Measurements from ENCODE around the gene TVP23C.

The TVP23C gene

DNA sequence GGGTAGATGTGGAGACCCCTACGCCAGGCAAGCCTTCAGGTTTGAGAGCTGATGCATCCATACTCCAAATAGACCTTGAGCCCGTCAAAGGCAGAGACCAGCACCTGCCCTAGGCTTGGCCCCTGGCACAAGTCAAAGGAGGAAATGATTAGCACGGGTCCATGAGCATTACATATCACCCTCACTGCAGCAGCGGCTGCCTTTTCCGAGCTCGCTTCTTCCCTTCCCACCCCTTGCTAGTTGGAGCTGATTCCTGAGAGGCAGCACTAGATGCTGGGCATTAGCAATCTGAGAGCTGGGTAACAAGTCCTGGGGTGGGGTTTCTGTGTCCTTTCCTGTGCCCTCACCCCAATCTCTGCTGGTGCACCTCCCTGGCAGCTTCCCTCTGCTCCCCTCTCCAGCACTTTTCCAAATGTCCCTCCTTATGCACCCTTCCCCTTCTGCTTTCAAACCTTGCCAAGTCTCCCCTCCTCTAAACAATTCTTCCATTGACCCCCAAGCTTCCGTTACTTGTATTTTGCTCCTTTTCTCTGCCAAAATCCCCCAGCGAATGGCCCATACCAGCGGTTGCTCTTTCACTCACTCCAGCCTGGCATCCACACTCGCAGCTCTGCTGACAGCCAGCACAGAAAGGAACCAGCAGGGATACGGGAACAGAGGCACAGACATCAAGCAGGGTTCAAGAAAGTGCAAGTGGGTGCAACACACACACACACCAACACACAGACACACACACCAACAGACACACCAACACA, 98.9 kb downstream of the TVP23C start:
- TF ChIP-seq, protein P1, sequence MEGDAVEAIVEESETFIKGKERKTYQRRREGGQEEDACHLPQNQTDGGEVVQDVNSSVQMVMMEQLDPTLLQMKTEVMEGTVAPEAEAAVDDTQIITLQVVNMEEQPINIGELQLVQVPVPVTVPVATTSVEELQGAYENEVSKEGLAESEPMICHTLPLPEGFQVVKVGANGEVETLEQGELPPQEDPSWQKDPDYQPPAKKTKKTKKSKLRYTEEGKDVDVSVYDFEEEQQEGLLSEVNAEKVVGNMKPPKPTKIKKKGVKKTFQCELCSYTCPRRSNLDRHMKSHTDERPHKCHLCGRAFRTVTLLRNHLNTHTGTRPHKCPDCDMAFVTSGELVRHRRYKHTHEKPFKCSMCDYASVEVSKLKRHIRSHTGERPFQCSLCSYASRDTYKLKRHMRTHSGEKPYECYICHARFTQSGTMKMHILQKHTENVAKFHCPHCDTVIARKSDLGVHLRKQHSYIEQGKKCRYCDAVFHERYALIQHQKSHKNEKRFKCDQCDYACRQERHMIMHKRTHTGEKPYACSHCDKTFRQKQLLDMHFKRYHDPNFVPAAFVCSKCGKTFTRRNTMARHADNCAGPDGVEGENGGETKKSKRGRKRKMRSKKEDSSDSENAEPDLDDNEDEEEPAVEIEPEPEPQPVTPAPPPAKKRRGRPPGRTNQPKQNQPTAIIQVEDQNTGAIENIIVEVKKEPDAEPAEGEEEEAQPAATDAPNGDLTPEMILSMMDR (IDR thresholded peaks at IDR 0.05; ENCODE audit: unreplicated experiment in 3 of 3), result no peak
- peaks cover 39% of the 10 kb centered on the region for H3K4me1 Mint-ChIP-seq
- no peak overlapping the region for H3K27ac Mint-ChIP-seq
- no peak overlapping the region for H3K4me3 Mint-ChIP-seq
- H3K27me3 Mint-ChIP-seq (ENCODE audit: low read depth), result no peaks in the 10 kb centered on the region
- H3K36me3 Mint-ChIP-seq (ENCODE audit: low read depth), result peaks cover 17% of the 10 kb centered on the region
- H3K9me3 Mint-ChIP-seq, result no peaks in the 10 kb centered on the region

DNA sequence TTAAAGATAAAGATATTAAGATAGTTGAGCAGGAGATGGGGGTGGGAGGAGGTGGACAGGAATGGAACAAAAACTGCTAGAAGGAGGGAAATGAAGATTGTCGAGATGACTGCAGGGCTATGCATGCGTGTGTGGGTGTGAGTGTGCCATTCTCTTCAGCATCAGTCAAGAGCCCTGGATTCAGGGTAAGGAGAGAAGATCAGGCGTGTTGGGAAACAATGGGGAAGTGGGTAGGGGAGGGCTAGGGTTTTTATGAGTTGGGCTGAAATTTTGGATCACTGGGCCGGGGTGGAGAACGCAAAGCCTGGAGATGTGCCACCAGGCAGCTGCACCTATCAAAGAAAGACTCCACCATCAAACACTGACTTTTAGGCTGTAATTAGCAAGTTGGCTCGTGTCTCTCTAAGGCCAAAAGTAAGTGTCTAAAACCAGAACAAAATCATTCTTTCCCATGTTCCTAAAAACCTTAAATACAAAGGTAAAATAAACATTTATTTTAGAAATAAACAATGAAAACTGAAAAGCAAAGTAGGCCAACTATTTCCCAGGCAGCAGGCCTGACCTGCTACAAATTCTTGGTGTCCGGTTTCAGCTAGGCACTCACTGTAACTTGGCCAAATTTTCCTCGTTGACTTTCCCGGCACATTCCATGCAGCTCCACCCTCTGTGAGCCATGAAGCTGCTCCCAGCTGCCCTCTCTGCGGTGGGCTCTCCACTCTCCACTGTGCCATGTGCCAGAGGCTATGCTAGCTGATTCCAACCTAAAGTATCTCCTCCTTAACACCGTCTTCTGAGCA, 100.1 kb downstream of the TVP23C start:
- TF ChIP-seq, protein P1 (IDR thresholded peaks at IDR 0.05; ENCODE audit: unreplicated experiment in 3 of 3), result no peak
- Mint-ChIP-seq H3K27me3 (ENCODE audit: low read depth) (no peaks in the 10 kb centered on the region), H3K4me1 (peaks cover 35% of the 10 kb centered on the region), H3K4me3 (peak overlapping the region in 2 of 3 experiments; percentile 11 to 19), H3K9me3 (no peaks in the 10 kb centered on the region), H3K36me3 (ENCODE audit: low read depth) (peaks cover 19% of the 10 kb centered on the region), H3K27ac (peak overlapping the region in 2 of 3 experiments; percentile 72 to 89)

DNA sequence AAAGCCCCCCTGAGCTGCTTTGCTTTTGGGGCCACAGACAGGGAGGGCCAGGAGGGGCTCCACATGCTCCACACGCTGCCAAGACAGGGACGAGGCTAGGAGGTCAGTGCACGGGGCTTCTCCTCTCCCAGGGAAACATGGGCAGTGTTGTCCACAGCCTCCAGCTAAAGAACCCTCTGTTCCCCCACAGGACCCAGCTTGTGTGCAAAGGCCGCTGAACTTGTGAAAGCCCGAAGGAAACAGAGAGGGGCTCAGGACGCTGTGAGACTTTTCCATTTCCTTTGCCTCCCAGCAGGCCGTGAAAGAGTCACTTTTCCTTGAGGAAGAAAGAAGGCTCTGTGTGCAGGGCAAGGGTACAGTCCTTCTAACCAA, 105.6 kb downstream of the TVP23C start:
- TF ChIP-seq, protein P1 (IDR thresholded peaks at IDR 0.05; ENCODE audit: unreplicated experiment in 3 of 3), result no peak
- Mint-ChIP-seq H3K36me3 (ENCODE audit: low read depth) (peaks cover 50% of the 10 kb centered on the region), H3K9me3 (peaks cover 5% of the 10 kb centered on the region), H3K27me3 (ENCODE audit: low read depth) (no peaks in the 10 kb centered on the region), H3K27ac (peak overlapping the region; percentile 82 to 96 (median 88)), H3K4me3 (no peak overlapping the region), H3K4me1 (peaks cover 42% of the 10 kb centered on the region)

DNA sequence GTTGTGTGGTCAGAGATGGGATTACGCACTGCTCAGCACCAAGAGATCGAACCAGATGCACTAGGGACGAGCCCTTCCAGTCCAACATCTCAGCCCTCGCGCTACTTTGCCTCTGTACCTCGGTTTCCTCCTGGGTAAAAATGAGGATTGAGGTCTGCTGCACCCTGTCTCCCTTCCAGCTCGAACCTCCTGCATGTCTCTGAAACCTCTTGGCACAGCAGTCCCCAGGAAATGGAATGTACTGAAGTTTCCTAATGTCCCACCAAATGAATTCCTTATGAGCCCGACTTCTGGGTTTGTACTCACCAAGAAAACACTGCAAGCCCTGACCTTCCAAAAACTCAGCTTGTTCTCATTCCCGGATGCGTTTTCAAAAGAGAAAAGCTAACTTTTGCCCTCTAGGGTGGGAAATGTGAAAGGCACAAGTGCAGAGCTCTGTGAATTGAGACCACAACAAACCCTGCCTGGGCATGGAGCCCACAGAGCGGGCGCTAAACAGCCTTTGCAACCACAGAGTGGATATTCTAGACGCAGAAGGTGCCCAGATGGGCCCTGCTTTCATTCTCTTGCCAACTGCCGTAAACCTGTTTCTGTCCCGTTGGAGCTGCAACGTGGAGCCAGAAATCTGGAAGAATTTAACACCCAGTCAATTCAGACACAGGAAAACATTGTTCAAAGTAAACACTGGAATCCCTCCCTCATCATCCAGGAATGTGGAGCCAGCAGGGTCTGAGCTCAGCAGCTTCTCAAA, 106.1 kb downstream of the TVP23C start:
- peaks cover 38% of the 10 kb centered on the region for H3K4me1 Mint-ChIP-seq
- peak overlapping the region; percentile 82 to 96 (median 88) for H3K27ac Mint-ChIP-seq
- peaks cover 47% of the 10 kb centered on the region for H3K36me3 Mint-ChIP-seq (ENCODE audit: low read depth)
- H3K27me3 Mint-ChIP-seq (ENCODE audit: low read depth), result no peaks in the 10 kb centered on the region
- TF ChIP-seq, protein P1 (IDR thresholded peaks at IDR 0.05; ENCODE audit: unreplicated experiment in 3 of 3), result peak in 2 of 3 experiments; percentile 29 to 32
- peak overlapping the region in 1 of 3 experiments; percentile 7 for H3K4me3 Mint-ChIP-seq
- H3K9me3 Mint-ChIP-seq, result peaks cover 5% of the 10 kb centered on the region

DNA sequence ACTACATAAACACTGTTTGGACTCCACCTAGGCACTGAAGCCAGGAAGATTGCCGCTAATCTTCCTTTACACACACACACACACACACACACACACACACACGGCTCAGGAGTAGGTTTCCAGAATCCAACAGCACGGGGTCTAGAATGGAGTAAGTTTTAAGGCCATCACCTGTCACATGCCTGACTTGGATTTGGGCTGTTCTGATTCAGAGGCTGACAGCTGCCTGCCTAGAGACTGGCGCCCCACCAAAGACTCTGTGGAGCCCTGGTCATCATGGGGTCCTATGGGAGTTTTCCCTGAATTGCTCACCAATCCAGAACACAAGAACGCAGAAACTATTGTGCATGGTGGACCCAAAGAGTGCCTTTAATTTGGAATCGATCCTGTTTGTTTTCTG, 106.8 kb downstream of the TVP23C start:
- peaks cover 47% of the 10 kb centered on the region for H3K36me3 Mint-ChIP-seq (ENCODE audit: low read depth)
- H3K4me1 Mint-ChIP-seq, result peaks cover 38% of the 10 kb centered on the region
- TF ChIP-seq, protein P1 (IDR thresholded peaks at IDR 0.05; ENCODE audit: unreplicated experiment in 3 of 3), result no peak
- H3K4me3 Mint-ChIP-seq, result no peak overlapping the region
- H3K27me3 Mint-ChIP-seq (ENCODE audit: low read depth), result no peaks in the 10 kb centered on the region
- peaks cover 5% of the 10 kb centered on the region for H3K9me3 Mint-ChIP-seq
- peak overlapping the region; percentile 82 to 96 (median 88) for H3K27ac Mint-ChIP-seq

Data from nephron (organoid).